Islet precursor cell (in vitro differentiated cells): ENCODE measurements around the gene CREB3L2.
A peak's percentile ranks its signal among the peaks of the same experiment; 100 is the strongest.

Source experiments
- DNase-seq: peaks from one replicate; pipeline ENCODE4 v3.0.0-alpha.2; 2018

CREB3L2 gene

DNA sequence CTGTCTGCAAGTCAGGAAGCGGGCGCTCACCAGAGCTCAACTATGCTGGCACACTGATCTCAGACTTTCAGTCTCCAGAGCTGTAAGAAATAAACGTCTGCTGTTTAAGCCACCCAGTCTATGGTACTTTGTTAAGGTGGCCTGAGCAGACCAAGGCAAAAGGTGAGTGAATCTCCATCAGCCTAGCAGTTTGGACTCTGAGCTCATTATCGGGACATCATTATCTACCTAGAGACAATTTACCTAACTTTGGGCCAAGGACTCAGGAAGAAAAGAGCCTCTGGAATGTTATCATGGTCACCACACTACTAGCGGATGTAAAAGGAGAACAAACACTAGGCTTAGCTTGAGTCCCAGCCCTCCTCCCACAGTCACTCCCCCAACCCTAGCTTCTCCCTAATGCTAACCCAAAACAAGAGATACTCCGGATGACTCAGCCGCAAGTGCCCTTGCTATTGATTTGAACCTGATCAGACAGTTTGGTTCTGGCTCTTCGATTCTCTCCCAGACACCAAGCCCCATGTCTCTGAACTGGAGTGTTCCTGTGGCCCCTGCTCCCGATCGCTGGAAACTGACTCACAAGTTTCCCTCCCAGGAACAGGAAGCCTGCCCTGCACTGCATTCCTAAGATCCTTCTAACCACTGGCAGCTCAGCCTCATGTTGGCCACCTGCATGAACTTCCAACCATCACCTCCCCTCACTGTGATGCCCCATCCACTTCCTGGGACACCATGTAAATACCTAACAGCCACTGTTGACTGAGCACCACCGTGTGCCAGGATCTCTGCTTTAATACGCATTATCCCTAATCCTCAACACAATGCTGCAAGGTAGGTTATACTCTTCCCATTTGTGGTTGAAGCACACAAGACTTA lies 34.5 kb downstream of the CREB3L2 start:
- DNase-seq, result peak; percentile 94

DNA sequence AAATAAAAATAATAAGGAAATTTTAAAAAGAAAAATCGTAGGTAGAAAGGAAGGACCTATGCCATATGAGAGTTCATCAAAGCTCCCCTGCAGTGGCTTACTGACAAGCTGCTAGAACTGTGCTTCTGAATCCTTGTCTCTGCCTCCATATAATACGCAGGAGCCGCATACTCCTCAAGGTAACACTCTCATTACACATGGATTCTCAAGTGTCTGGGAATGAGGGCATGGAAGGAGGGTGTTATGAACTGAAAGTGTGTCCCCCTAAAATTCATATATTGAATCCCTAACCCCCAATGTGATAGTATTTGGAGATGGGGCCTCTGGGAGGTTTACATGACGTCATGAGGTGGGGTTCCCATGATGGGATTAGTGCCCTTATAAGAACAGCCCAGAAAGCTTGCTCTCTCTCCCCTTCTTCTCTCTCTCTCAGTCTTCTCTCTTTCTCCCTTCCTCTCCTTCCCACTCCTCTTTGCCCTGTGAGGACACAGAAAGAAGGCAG lies 35.2 kb downstream of the CREB3L2 start:
- no peak for DNase-seq

DNA sequence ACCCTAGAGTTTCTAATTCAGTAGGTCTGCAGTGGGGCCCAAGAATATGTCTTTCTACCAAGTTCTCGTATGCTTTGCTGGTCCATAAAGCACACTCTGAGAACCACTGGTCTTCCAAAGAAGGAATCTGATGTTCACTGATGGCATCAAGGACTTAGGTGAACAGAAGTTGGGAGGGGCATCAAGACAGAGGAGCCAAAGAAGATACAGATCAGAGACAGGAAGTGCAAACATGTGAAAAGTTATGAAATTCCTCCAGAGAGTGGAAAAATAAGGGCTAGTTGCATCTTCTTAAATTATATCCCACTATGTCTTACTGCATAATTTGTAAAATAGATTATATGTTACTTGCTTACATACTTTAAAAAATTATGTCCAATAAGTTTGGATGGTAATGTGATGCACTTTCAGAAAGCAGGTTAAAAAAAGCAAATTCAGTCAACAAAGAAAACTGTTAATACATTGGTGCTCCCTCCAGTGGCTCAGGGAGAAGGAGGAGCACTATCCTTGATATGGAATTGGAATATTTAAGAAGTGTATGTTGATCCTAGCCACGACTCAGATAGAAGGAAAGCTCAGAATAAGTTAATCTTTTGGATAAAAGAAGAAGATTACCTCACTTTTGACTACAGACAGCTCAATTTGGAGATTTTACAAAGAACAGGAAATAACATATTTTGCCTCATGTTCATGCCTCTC lies 35.8 kb downstream of the CREB3L2 start:
- no peak for DNase-seq

DNA sequence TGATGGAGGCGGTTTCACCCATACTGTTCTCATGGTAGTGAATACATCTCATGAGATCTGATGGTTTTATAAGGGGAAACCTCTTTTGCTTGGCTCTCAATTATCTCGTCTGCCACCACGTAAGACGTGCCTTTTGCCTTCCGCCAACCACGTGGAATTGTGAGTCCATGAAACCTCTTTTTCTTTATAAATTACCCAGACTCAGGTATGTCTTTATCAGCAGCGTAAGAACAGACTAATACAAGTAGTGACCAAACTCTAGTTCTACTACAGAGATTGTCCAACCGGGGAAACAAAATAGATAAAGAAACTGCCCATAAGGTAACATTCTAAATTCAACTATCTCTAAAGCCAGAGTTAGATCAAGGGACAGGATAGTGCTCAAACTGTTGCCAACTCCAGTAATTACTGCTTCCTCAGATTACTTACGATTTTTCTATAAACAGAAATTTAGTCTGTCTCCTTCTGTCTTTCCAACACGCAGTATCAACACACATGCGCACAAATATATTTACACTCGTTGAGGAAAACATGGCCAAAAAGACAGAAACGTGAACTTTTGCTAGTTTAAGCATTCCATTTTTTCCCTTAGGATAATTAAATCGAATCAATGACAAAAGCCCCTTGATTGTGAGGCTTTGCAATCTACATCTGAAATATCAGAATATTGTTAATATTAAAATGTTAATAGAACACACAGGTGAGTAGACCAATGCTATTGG lies 36.9 kb downstream of the CREB3L2 start:
- DNase-seq, result no peak

DNA sequence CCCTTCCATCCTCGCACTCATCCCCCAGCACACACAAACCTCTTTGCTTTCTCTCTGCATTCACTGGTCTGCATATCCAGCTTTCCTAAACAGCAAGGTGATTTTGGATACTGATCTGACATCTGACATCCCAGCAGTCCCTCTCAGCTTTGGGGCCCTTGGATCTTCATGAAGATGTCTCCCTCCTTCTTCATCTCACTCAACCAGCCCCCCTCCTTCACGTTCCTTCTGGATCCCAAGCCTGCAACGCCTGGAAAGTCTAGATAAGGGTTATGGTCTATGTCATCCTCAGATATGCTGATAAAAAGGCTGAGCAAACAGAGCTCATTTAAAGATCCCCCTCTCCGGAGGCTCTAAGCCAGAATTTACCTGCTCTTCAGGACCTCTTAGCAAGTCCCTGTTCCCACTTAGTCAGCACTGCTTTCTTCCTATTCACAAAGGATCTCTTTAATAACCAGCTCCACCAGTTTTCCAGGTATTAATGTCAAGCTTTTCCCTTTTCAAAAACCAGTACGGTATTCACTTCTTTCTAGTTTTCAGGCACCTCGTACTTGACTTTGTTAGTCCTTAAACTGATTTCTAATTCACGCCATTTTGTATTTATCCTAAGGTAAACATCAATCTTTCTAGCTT lies 38.9 kb downstream of the CREB3L2 start:
- peak; percentile 74 for DNase-seq

DNA sequence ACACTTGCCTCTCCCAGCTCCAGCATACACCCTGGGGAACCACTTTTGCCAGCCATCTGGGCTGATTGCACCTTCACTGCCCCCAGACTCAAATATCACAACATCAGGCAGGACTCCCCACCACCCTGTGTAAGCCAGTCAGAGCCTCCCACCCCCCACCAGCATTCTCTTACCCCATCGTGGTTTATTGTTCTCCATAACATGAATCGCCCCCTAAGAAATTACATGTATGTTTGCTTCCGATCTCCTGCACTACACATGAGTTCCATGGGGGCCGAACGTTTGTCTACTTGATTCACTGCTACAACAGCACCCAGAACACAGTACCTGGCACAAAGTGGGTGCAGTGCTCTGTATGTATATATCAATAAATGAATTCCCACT lies 39.4 kb downstream of the CREB3L2 start:
- no peak for DNase-seq

DNA sequence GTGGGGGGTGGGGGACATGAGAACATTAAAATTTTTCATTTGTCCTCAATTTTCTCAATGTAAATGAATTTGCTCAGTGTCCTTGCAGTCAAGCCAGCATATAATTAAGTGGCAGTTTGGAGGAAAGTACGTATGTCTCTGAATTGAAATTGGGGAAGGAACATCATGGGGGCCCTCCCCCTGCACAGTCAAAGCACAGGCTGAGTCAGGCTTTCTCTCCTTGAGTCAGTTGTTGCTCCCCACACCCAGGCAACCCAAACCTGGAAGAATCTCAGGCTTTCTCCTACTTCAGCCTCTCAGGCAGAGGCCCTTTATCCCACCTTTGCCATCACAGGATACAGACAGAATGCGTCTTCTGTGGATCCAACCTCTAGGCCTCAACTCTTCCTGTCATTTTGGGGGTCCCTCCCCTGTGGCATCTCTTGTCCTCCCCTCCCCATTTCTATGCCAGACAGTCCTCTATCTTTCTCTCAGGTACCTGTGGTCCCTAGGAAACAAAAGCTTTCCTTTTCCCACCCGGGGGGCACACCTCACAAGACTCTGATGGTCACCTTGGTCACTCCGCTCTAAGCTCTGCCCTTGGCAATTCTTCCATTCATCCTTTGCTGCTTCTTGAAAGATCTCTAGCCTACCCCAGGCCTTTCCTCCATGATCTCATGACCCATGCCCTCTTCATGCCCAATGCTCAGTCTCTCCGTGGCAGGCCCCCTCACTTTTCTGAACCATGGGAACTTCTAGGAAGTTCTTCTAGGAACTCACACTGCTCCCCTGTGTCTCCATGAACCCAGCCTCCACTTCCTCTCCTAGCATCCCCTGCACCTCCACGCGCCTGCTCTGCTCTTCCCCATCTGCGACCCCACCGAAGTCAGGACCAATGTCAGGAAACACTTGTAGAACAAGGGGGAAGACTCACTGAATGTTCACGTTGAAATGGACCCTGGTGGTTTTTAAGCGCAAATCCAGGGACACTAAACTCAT lies 40.4 kb downstream of the CREB3L2 start:
- no peak for DNase-seq

DNA sequence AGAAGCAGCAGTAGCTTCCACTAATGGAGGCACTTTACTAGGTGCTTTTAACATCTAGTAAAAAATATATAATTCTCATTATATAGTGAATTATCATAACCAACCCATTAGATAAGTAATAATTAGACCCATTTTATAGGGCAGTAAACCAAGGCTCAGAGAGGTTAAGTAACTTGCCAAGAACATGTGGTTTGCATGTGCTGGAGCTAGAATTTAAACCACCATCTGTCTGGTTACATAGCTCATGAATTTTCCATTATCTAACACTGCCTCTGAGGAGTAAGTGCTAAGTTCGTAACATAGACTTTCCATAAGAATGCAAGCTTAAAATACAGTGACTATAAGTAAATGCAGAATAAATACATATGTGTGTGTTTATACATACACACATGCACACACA lies 41.9 kb downstream of the CREB3L2 start:
- DNase-seq, result no peak

DNA sequence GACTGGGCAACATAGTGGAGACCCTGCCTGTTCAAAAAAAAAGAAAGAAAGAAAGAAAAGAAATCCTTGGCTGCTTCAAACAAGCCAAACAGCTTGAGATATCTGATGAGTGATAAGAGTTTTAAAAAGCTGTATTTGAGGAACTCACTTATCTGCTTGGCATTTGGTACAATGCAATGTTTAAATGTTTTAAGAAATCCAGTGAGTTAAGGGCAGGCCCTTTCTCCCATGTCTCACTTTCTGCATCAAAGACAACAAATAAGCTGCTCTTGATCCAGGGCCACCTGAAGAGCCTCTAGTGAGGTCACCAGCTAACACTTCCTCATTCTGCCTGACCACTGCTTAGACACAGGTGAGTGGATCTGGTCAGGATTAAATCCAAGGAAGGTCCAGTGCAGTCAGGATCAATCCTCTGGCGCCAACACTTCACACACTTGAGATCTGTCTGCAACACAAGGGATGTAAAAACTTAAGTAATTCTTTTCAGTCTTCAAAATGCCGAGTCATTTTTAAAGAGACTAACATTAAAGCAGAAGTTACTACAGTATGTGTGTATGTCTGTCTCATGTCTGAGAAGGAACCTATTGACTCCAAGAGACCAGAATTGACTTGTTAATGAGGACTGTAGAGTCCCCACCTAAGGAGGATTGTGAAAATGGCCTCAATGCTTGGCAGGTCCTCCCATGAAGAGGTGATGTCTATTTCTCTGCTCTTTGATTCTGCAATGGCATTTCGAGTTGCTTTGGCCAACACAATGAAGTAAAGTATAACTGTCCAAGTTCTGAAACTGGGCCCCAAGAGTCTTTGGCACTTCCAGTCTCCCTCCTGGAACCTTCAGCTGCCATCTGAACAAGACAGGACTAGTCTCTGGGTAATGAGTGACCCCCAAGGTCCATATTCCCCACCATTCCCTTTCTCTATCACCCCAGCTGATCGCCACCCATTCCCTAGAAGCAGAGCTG lies 43.1 kb downstream of the CREB3L2 start:
- DNase-seq, result no peak

DNA sequence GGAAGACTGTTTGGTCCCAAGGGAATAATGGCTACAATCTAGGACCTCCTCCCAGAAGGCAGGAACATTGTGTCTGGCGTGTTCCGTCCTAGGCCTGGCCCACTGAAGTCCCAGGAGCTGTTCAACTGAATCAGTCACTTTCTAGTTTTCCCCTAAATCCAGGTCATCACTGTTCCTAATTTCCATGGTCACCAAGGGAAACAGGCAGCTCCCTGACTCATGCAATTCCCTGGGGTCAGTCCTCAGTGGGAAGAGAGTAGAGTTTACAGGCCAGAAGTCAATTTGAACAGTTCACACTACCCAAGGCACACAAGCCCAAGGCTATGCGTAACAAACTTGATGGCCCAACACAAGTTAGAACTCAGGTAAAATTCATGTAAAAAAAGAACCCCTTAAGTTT lies 44.0 kb downstream of the CREB3L2 start:
- peak; percentile 80 for DNase-seq

DNA sequence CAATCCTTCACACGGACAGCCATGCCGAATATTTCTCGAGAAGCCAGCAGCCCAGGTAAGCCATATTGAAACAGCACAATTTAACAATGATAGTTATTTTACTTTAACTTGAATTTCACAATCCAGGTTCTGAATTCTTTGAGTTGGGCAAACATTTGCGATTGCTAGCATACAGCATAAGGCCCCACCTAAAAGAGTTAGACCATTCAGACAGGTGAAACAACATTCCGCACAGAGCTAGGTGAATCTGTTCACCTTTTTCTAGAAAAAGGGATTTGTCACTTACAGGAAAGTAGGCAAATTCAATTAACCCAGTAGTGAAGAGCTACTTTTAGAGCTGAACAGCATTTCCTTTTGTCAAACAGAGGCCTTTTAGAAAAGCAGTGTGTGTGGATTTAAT lies 45.3 kb downstream of the CREB3L2 start:
- no peak for DNase-seq

DNA sequence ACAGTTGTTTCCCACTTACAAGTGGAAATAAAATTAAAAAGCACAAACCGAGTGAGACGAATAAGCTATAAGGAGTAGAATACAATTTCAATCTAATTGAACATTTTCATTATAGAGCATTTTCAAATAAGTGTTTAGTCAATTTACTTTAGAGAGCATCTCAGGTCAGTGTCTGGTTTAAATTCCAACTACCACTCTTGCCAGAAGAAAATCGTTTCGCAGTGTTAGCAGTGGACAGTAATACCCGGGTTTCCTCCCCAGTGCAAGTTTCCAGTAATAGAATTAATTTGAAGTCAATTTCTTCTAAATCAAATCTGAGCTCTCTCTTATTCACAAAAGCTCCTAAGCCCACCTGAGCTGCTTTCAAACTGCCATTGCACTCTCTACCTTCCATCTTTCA lies 45.7 kb downstream of the CREB3L2 start:
- DNase-seq, result no peak

DNA sequence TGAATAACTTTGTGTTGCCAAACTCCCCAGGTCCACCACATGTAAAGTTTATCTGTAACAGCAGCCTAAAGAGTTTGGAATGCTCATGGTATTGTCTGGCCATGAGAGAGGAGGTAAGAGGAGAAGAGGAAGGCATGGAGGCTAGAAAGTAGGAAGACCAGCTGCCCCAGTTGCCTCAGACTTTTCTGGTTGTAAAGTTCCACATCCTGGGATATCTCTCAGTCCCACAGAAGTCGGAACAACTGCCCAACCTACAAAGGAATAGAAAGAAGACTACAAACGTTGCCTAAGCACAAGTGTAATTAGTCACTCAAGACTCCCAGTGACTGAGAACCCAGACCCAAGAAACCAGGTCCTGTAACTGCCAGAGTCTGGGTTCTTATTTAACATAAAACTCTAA lies 47.3 kb downstream of the CREB3L2 start:
- DNase-seq, result peak; percentile 72

DNA sequence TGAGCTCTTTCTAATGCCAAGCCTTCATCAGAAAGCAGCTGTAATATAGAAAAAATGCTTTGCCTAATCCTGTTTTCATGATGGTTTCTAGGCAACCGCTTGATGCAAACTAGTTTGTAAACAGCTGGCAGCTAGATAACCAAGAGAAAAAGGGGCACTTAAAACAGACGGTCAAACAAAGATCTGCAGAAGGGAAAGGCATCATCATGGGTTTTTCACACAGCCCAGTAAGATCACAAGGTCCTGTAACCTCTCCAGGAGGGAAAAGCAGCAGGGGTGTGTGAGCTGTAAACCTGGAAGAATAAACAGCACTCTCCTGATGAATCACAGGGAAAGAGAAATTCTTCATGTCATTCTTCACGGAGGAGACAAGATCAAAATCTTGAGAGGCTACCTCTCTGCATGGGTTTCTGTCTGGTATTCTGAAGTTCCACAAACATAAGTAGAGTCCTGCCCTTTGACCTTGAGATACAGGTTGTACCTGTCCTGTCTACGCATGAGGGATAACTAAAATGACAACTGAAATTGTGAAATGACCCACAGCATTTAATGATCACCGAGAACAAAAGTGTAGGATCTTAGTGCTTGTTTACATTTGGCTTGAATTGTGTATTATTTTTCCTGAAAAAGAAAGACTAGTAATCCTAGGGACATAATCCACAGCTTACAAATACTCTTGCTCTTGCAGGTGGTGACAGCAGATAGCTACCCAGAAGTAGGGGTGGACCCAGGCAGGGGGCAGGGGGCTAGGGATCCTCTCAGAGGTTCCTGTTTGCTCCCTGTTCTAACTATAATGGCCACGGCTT lies 48.0 kb downstream of the CREB3L2 start:
- DNase-seq, result peak; percentile 93

DNA sequence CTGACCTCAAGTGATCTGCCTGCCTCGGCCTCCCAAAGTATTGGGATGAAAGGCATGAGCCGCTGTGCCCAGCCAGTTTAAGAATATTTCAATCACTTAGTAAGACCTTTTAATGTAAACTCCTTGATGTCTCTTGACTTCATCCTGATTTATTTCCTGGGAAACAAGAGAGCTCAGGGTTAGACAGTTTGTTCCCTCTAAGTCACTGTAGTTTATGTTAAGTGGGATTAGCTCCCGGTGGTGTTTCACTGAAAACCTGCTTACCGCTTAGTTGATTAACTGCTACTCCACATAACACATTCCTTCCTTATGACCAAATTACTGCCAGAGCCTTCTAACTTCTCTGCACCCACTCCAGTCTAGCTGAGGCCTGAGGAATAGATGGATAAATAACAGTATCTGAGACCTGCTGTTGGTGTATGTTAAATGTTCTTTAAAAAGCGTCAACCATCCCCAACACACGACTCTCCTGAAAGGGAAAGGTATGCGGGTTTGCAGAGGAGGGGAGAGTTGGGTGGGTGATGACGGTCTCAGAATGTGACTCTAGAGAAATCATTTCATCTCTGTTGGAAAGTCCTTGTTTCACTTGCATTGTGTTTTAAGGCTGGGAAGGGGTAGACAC lies 48.7 kb downstream of the CREB3L2 start:
- DNase-seq, result peak; percentile 77

DNA sequence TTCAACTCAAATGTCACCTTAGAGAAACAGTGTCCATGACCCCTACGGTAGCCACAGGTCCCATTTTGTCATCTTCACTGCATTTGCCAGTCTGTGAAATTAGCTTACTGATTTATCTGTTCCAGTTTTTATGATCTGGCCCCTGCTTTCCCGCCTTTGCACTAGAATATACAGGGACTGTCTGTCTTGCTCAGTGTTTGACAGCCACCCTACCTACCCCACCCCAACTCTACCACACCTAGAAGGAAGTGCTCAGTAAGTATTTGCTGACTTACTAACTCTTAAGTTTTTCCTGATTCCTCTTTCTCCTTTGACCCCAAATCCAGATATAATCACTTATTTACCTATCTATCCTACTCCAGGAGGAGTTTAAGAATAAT lies 49.5 kb downstream of the CREB3L2 start:
- DNase-seq, result no peak

DNA sequence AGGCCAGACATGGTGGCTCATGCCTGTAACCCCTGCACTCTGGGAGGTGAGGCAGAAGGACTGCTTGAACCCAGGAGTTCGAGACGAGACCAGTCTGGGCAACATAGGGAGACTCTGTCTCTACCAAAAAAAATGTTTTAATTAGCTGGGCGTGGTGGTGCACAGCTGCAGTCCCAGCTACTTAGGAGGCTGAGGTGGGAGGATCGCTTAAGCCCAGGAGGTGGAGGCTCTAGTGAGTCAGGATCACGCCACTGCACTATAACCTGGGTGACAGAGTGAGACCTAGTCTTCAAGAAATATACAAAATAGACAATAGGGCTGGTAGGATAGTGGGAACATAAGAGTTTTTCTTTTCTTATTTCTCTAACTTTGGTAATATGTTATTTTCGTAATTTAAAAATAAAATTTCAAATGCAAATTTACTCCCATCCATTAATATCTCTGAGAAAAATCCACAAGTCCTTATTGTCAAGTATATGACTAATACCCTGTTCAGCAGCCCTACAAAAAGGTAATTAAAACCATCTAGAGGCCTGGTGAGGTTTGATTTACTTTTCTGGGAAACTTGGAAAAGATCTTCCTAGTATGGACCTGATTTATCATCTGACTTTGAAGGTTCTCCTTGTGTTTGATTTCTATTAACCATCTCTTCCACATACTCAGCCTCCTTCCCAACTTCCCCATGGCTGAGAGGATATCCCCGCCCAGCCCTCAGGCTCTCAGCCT lies 50.0 kb downstream of the CREB3L2 start:
- no peak for DNase-seq

DNA sequence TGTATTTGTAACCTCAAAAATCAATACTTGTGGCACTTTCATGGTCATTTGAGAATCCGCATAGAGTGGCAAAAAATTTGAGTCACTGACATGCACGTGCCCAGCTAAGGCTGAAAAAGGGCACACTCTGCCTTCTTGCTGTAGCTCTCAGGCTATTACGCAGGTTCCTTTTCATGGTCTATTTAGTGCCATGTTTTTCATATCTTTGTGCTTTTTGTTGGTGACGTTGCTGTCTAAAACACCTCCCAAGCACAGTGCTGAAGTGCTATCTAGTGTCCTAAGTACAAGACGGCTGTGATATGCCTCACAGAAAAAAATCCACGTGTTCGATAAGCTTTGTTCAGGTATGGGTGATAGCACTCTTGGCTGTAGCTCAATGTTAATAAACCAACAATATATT lies 50.9 kb downstream of the CREB3L2 start:
- DNase-seq, result no peak

DNA sequence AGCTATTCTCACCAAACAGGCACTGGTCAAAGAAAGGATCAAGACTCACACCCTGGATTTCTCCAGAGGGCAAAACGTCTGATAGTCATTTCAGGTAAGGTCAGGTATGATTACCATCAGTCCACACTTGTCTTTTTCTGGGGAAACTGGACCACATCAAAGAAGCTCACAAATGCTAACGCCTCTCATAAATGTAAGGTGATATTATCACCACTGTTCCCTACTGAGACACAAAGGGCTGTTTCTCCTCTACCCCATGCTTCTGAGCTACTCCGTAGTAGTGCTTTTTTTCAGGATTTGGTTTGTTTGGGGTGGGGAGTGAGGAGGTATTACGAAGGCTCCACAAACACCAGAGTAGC lies 51.6 kb downstream of the CREB3L2 start:
- peak; percentile 67 for DNase-seq
